ENCODE results near the gene LRCH4.

The LRCH4 gene

GRCh38 chr7:100575746-100576383 is 10.1 kb downstream of the LRCH4 start:
- Histone ChIP-seq H3K9me3 (ENCODE audit: insufficient read depth, low read length, severe bottlenecking) (no peaks in the 10 kb centered on the region), H4K20me1 (ENCODE audit: insufficient read depth, low read length) (peaks cover 41% of the 10 kb centered on the region), H3K79me2 (ENCODE audit: insufficient read depth, low read length) (peaks cover 6% of the 10 kb centered on the region), H3K36me3 (ENCODE audit: insufficient read depth, low read length) (peaks cover 76% of the 10 kb centered on the region), H3K4me2 (ENCODE audit: insufficient read depth, low read length) (no peak overlapping the region), H3K27me3 (ENCODE audit: insufficient read depth, low read length, poor library complexity) (no peaks in the 10 kb centered on the region), H3K27ac (ENCODE audit: low read length) (no peak overlapping the region), H3K9ac (ENCODE audit: low read depth, low read length) (no peak overlapping the region), H3K4me1 (ENCODE audit: insufficient read depth, low read length) (peaks cover 5% of the 10 kb centered on the region), H2AFZ (ENCODE audit: low read depth, low read length) (no peak overlapping the region), H3K4me3 (ENCODE audit: low read depth in 1 of 2, low read length in 2 of 2) (no peak overlapping the region)
- no peak for TF ChIP-seq CTCF (IDR thresholded peaks at IDR 0.05; ENCODE audit: borderline replicate concordance, extremely low read depth, low read length, poor library complexity, severe bottlenecking)
- no peak for TF ChIP-seq EZH2 (IDR thresholded peaks at IDR 0.05; ENCODE audit: borderline replicate concordance, low read depth, low read length, severe bottlenecking)
- no peak for DNase-seq
- ATAC-seq (ENCODE audit: insufficient read depth, low read depth), result no peak

GRCh38 chr7:100575206-100575631 is 10.7 kb downstream of the LRCH4 start:
- H3K27me3 ChIP-seq (ENCODE audit: insufficient read depth, low read length, poor library complexity), result peaks cover 1% of the 10 kb centered on the region
- H3K4me3 ChIP-seq (ENCODE audit: low read depth in 1 of 2, low read length in 2 of 2), result no peak overlapping the region
- H3K27ac ChIP-seq (ENCODE audit: low read length), result no peak overlapping the region
- H3K4me2 ChIP-seq (ENCODE audit: insufficient read depth, low read length), result no peak overlapping the region
- H4K20me1 ChIP-seq (ENCODE audit: insufficient read depth, low read length), result peaks cover 37% of the 10 kb centered on the region
- TF ChIP-seq EZH2 (IDR thresholded peaks at IDR 0.05; ENCODE audit: borderline replicate concordance, low read depth, low read length, severe bottlenecking) (no peak), CTCF (IDR thresholded peaks at IDR 0.05; ENCODE audit: borderline replicate concordance, extremely low read depth, low read length, poor library complexity, severe bottlenecking) (no peak)
- H3K4me1 ChIP-seq (ENCODE audit: insufficient read depth, low read length), result peaks cover 12% of the 10 kb centered on the region
- no peak for DNase-seq
- no peak overlapping the region for H2AFZ ChIP-seq (ENCODE audit: low read depth, low read length)
- no peak overlapping the region for H3K9ac ChIP-seq (ENCODE audit: low read depth, low read length)
- no peak for ATAC-seq (ENCODE audit: insufficient read depth, low read depth)
- H3K9me3 ChIP-seq (ENCODE audit: insufficient read depth, low read length, severe bottlenecking), result no peaks in the 10 kb centered on the region
- no peaks in the 10 kb centered on the region for H3K79me2 ChIP-seq (ENCODE audit: insufficient read depth, low read length)
- peaks cover 70% of the 10 kb centered on the region for H3K36me3 ChIP-seq (ENCODE audit: insufficient read depth, low read length)

GRCh38 chr7:100574362-100575205 is 11.3 kb downstream of the LRCH4 start:
- Histone ChIP-seq H3K4me2 (ENCODE audit: insufficient read depth, low read length) (no peak overlapping the region), H4K20me1 (ENCODE audit: insufficient read depth, low read length) (peaks cover 33% of the 10 kb centered on the region; the same call in 1 of the 2 replicates), H3K9ac (ENCODE audit: low read depth, low read length) (no peak overlapping the region), H3K4me3 (ENCODE audit: low read depth in 1 of 2, low read length in 2 of 2) (no peak overlapping the region), H3K9me3 (ENCODE audit: insufficient read depth, low read length, severe bottlenecking) (no peaks in the 10 kb centered on the region), H3K27ac (ENCODE audit: low read length) (no peak overlapping the region), H3K79me2 (ENCODE audit: insufficient read depth, low read length) (no peaks in the 10 kb centered on the region), H3K36me3 (ENCODE audit: insufficient read depth, low read length) (peaks cover 63% of the 10 kb centered on the region), H3K27me3 (ENCODE audit: insufficient read depth, low read length, poor library complexity) (peaks cover 7% of the 10 kb centered on the region), H3K4me1 (ENCODE audit: insufficient read depth, low read length) (peaks cover 18% of the 10 kb centered on the region), H2AFZ (ENCODE audit: low read depth, low read length) (no peak overlapping the region)
- ATAC-seq (ENCODE audit: insufficient read depth, low read depth) (no peak), DNase-seq (no peak)
- TF ChIP-seq EZH2 (IDR thresholded peaks at IDR 0.05; ENCODE audit: borderline replicate concordance, low read depth, low read length, severe bottlenecking), result no peak
- TF ChIP-seq CTCF (IDR thresholded peaks at IDR 0.05; ENCODE audit: borderline replicate concordance, extremely low read depth, low read length, poor library complexity, severe bottlenecking), result no peak
